Stimulated activated naive B cell treated with anti-CD40 and anti-IgM and Interleukin-4, amounts not matched to agents 10 μg/mL and 1 μg/mL and 100 μg/mL, for 72 hours (primary cell): ENCODE data around the gene PEBP1.

Experiments
- ATAC-seq, 2 donors: fragments of 150-1000 bp; cut with Tn5 transposase; replicated peaks; 2 replicates each; pipeline ENCODE4 v1.10.0; 2021; ENCODE audit warnings: moderate library complexity in 1 of 2
- DNase-seq: peaks from one replicate; pipeline ENCODE4 v3.0.0; 2021
- H3K27ac Mint-ChIP-seq: one replicate; pipeline ENCODE4 v1.8.0; 2022; ENCODE audit warnings: mild to moderate bottlenecking, mixed read lengths
- H3K27me3 Mint-ChIP-seq, 2 donors: one replicate each; pipeline ENCODE4 v1.8.0; 2022; ENCODE audit warnings: mixed read lengths in 2 of 2
- H3K36me3 Mint-ChIP-seq, 2 donors: one replicate each; pipeline ENCODE4 v1.8.0; 2022; ENCODE audit warnings: mixed read lengths in 2 of 2, mild to moderate bottlenecking in 1 of 2
- H3K4me1 Mint-ChIP-seq, 2 donors: one replicate each; pipeline ENCODE4 v1.8.0; 2022; ENCODE audit warnings: mixed read lengths in 2 of 2, mild to moderate bottlenecking in 1 of 2
- H3K4me3 Mint-ChIP-seq, 2 donors: one replicate each; pipeline ENCODE4 v1.8.0; 2022; ENCODE audit warnings: mild to moderate bottlenecking in 2 of 2, mixed read lengths in 2 of 2, moderate library complexity in 1 of 2
- H3K9me3 Mint-ChIP-seq, 2 donors: one replicate each; pipeline ENCODE4 v1.8.0; 2022; ENCODE audit warnings: mixed read lengths in 2 of 2, mild to moderate bottlenecking in 1 of 2

PEBP1 gene

DNA sequence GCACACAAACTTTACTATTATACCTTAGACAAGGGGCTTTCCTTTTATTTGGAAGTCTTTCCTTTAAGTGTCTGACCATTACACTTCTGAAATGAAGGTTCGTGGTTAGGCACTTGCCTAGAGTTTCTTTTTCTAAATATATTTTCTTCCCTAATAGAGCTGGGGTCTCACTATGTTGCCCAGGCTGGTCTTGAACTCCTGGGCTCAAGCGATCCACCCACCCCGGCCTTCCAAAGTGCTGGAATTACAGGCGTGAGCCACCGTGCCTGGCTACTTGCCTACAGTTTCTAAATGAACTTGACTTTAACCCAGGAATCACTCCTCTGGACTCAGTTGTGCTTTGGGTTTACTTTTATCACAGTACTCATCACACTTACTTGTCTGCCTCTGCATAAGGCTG is 57.6 kb downstream of the PEBP1 start:
- ATAC-seq = no peak
- no peak for DNase-seq
- Mint-ChIP-seq H3K4me3 (no peak overlapping the region), H3K27ac (no peak overlapping the region), H3K4me1 (peaks cover 0 to 6% of the 10 kb centered on the region in 2 donors), H3K36me3 (peaks cover 23 to 37% of the 10 kb centered on the region in 2 donors), H3K27me3 (no peaks in the 10 kb centered on the region), H3K9me3 (no peaks in the 10 kb centered on the region)

DNA sequence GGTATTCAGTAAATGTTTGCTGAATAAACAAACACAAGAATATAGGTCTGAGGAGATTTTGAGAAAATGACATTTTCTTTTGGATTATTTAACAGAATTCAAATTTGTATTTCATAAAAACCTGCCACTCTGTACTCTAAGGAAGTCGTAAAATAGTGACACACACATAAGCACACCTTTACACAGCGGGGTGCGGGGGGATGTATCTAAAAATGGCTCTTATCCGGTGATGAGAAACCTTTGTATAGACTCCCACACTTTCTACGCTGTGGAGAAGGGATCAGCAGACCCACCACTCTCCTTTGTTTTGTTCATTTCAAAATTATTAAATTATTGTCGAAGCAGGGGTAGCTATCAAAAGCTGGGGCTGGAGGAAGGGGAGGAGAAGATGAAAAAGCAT is 58.0 kb downstream of the PEBP1 start:
- Mint-ChIP-seq H3K27ac (no peak overlapping the region), H3K36me3 (peaks cover 23 to 40% of the 10 kb centered on the region in 2 donors)
- ATAC-seq = no peak

More for the DNA sequence above, 58.0 kb downstream of the PEBP1 start:
- H3K4me3 Mint-ChIP-seq = no peak overlapping the region
- DNase-seq = no peak
- peaks cover 0 to 6% of the 10 kb centered on the region in 2 donors for H3K4me1 Mint-ChIP-seq
- no peaks in the 10 kb centered on the region for H3K9me3 Mint-ChIP-seq
- no peaks in the 10 kb centered on the region for H3K27me3 Mint-ChIP-seq
